Endothelial cell (in vitro differentiated cells): ENCODE measurements around the gene TRIM10. TPM values are rescaled to one million over a fixed set of nuclear protein-coding genes. Genes with fewer than 3 reads are reported as not detected.

ENCODE experiments used
- DNase-seq: peaks from one replicate; pipeline ENCODE4 v3.0.0; 2021; ENCODE audit warnings: low spot score
- H3K27ac Mint-ChIP-seq: one replicate; pipeline ENCODE4 v1.8.0; 2021; ENCODE audit warnings: mixed read lengths, inconsistent platforms; ENCODE audit not compliant: unreplicated experiment
- H3K27me3 Mint-ChIP-seq: one replicate; pipeline ENCODE4 v1.8.0; 2021; ENCODE audit warnings: mild to moderate bottlenecking, moderate library complexity, mixed read lengths, inconsistent platforms; ENCODE audit not compliant: unreplicated experiment
- H3K36me3 Mint-ChIP-seq: one replicate; pipeline ENCODE4 v1.8.0; 2021; ENCODE audit warnings: mild to moderate bottlenecking, low read depth, mixed read lengths, inconsistent platforms; ENCODE audit not compliant: unreplicated experiment
- H3K4me1 Mint-ChIP-seq: one replicate; pipeline ENCODE4 v1.8.0; 2021; ENCODE audit warnings: mild to moderate bottlenecking, mixed read lengths, inconsistent platforms; ENCODE audit not compliant: unreplicated experiment
- H3K4me3 Mint-ChIP-seq: one replicate; pipeline ENCODE4 v1.8.0; 2021; ENCODE audit warnings: mild to moderate bottlenecking, mixed read lengths, inconsistent platforms; ENCODE audit not compliant: unreplicated experiment
- H3K9me3 Mint-ChIP-seq: one replicate; pipeline ENCODE4 v1.8.0; 2021; ENCODE audit warnings: mixed read lengths, inconsistent platforms; ENCODE audit not compliant: unreplicated experiment
- total RNA-seq: library from RNA; stranded (reverse); fragmentation: NEBNext Ultra II Directional; extraction: Animal tissue kit (Norgen Biotek cat#: 25700); gene quantifications from one replicate; pipeline ENCODE4 v1.2.1, GENCODE V29; 2021; ENCODE audit not compliant: unreplicated experiment
- TF ChIP-seq, protein P1 (sequence below): fragments of 200-600 bp; sonication (generic); IDR thresholded peaks from one replicate; pipeline ENCODE4 v1.5.0; 2021; ENCODE audit warnings: antibody characterized with exemption; ENCODE audit not compliant: unreplicated experiment

The TRIM10 gene
- total RNA-seq, 1 donor from 2014 or later: not detected

DNA sequence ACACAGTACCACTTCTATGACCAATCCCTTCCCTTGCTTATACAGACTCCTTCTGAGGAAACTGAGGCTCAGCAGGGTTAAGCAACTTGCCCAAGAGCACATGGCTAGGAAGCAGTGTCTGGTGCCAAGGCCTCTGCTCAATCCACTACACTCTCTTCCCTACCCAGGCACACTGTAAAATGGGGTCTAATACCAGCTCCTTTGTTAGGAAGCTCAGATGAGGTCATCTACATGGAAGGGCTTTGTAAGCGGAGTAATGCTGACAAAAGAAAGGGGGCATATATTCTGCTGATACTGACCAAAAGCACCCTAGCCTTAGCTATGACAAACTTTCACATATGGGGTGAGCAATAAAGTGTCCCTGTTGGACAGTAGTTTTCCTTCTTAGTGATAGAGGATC is 43.1 kb upstream of the TRIM10 start:
- peaks cover 7% of the 10 kb centered on the region for H3K36me3 Mint-ChIP-seq
- TF ChIP-seq, protein P1, sequence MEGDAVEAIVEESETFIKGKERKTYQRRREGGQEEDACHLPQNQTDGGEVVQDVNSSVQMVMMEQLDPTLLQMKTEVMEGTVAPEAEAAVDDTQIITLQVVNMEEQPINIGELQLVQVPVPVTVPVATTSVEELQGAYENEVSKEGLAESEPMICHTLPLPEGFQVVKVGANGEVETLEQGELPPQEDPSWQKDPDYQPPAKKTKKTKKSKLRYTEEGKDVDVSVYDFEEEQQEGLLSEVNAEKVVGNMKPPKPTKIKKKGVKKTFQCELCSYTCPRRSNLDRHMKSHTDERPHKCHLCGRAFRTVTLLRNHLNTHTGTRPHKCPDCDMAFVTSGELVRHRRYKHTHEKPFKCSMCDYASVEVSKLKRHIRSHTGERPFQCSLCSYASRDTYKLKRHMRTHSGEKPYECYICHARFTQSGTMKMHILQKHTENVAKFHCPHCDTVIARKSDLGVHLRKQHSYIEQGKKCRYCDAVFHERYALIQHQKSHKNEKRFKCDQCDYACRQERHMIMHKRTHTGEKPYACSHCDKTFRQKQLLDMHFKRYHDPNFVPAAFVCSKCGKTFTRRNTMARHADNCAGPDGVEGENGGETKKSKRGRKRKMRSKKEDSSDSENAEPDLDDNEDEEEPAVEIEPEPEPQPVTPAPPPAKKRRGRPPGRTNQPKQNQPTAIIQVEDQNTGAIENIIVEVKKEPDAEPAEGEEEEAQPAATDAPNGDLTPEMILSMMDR: no peak
- H3K9me3 Mint-ChIP-seq: no peaks in the 10 kb centered on the region
- H3K4me1 Mint-ChIP-seq: peaks cover 21% of the 10 kb centered on the region
- no peak overlapping the region for H3K4me3 Mint-ChIP-seq
- H3K27ac Mint-ChIP-seq: no peak overlapping the region
- no peaks in the 10 kb centered on the region for H3K27me3 Mint-ChIP-seq
- no peak for DNase-seq

DNA sequence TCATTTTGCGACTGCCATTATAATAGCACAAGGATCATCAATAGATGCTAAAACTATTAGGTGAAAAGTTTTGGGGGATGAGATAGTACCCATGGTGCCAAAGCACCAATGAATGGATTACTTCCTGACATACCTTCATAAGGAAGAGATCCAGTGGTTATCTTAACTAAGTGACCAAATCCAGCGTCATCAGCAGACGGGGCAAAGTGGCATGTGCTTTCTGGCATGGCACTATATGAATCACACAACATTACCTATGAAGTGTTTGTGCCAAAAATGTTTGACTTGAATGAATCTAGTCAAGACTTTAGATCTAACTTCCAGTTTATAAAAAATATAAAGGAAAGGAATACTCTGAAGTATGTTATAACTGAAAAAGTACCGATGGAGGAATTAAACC is 41.4 kb upstream of the TRIM10 start:
- no peaks in the 10 kb centered on the region for H3K9me3 Mint-ChIP-seq

DNA sequence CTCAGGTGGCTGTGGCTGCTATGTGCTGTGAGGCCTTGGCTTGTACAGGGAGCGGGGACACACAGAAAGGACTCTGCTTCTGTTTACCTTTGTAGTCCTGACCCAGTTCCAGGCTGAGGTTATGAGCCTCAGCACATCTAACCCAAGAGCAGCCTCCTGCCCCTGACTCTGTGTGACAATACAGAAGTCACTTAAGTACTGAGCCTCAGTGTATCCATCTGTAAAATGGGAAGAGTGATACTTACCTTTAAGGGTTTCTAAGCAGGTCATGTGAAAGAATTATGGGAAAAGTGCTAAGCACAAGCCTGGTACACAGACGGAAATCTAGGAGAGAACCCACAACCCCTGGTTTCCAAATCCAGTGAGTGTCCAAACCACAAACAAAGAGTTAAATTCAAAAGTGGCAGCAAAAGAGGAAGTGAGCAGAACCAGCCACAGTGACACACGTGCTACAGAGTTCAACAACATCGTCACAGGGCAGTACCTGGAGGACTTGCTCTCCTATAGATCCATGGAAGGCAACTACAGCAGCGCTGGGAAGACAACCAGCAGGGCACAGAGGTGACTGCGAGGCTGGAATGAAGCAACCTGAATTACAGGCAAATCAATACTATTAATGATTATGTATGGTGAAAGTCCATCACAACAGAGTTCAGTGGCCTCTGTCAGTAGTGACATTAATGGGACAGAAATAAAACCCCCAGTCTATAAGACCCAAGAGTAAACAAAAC is 39.7 kb upstream of the TRIM10 start:
- Mint-ChIP-seq H3K27ac (peak overlapping the region; percentile 37), H3K4me1 (peaks cover 4% of the 10 kb centered on the region), H3K4me3 (no peak overlapping the region), H3K36me3 (peaks cover 20% of the 10 kb centered on the region), H3K9me3 (no peaks in the 10 kb centered on the region), H3K27me3 (peaks cover 2% of the 10 kb centered on the region)
- TF ChIP-seq, protein P1: no peak
- no peak for DNase-seq

More for the DNA sequence above, 41.4 kb upstream of the TRIM10 start:
- DNase-seq: no peak
- H3K27me3 Mint-ChIP-seq: no peaks in the 10 kb centered on the region
- H3K4me3 Mint-ChIP-seq: no peak overlapping the region
- no peak overlapping the region for H3K27ac Mint-ChIP-seq
- TF ChIP-seq, protein P1: no peak
- H3K36me3 Mint-ChIP-seq: peaks cover 13% of the 10 kb centered on the region
- H3K4me1 Mint-ChIP-seq: peaks cover 7% of the 10 kb centered on the region

DNA sequence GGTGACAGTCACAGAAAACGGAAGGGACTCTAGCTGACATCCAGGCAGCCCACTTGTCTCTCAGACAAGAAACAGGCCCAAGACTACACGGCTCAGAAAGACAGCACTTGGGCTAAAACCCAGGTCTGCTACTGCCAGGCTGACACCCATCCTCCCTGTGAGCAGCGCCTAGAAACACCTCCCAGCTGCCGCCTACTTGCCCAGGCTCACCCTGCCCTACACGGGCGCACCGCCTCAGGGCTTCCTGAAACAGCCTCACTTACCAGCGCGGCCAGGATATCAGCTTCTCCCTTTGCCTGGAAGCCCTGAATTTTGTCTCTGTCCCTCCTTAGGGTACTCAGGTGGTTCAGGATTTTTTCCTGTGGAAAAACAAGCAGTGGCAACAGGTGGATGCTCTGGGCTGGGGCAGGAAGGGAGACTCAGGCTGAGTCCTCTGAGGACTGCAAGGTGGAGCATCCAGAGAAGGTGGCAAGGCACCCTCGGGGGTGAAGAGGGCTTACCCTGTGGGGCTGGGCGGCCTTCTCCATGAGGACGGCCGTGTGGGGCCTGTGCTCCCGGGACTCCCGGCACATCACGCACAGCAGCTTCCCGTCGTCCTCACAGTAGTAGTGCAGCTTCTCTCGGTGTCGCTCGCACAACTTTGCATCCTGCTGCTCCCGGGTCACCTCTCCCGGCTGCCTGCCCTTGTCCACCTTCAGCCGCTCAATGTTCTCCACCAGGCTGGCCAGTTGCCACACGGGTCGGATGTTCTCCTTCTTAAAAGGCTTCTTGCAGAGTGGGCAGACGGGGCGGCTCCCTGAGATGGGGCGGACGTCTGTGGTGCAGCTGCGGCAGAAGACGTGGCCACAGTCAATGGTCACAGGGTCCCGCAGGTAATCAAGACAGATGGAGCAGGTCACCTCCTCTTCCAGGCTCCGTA is 37.4 kb upstream of the TRIM10 start:
- Mint-ChIP-seq H3K4me1 (peaks cover 4% of the 10 kb centered on the region), H3K36me3 (peaks cover 20% of the 10 kb centered on the region)

More for the DNA sequence above, 37.4 kb upstream of the TRIM10 start:
- Mint-ChIP-seq H3K4me3 (no peak overlapping the region), H3K9me3 (no peaks in the 10 kb centered on the region), H3K27ac (no peak overlapping the region), H3K27me3 (peaks cover 2% of the 10 kb centered on the region)
- no peak for DNase-seq
- TF ChIP-seq, protein P1: no peak
